ENCODE measurements around the gene DERL2.
A peak's percentile ranks its signal among the peaks of the same experiment; 100 is the strongest.
"Not testable (repeated sequence)": the region's sequence is repeated elsewhere in the genome, so short reads cannot be mapped to it uniquely, and the experiment has no call there.

DNA sequence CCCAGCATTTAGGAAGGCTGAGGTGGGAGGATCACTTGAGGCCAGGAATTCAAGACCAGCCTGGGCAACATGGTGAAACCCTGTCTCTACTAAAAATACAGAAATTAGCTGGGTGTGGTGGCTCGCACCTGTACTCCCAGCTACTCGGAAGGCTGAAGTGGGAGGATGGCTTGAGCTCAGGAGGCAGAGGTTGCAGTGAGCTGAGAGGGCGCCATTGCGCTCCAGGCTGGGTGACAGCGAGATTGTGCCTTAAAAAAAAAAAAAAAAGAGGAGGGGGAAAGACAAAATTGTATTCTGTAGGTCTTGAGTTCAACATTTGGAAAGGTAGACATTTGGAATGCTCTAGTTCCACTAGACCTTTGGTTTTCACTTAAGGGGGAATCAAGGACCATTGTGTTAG lies 54.7 kb downstream of the DERL2 start:
- TF ChIP-seq, protein P1, sequence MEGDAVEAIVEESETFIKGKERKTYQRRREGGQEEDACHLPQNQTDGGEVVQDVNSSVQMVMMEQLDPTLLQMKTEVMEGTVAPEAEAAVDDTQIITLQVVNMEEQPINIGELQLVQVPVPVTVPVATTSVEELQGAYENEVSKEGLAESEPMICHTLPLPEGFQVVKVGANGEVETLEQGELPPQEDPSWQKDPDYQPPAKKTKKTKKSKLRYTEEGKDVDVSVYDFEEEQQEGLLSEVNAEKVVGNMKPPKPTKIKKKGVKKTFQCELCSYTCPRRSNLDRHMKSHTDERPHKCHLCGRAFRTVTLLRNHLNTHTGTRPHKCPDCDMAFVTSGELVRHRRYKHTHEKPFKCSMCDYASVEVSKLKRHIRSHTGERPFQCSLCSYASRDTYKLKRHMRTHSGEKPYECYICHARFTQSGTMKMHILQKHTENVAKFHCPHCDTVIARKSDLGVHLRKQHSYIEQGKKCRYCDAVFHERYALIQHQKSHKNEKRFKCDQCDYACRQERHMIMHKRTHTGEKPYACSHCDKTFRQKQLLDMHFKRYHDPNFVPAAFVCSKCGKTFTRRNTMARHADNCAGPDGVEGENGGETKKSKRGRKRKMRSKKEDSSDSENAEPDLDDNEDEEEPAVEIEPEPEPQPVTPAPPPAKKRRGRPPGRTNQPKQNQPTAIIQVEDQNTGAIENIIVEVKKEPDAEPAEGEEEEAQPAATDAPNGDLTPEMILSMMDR (conservative IDR thresholded peaks at IDR 0.05; ENCODE audit: low read length): peak; percentile 67
- not testable (repeated sequence) for TF ChIP-seq EZH2phosphoT487 (IDR thresholded peaks at IDR 0.05; ENCODE audit: borderline replicate concordance, low read depth, low read length)

Measured in OCI-LY7 (cell line).